Stimulated activated CD8-positive, alpha-beta memory T cell treated with anti-CD3 and anti-CD28 coated beads, Interleukin-7, amount 100 ng/mL, for 1 hour (primary cell): ENCODE results near the gene MARCHF4.

Experiments
- DNase-seq, 2 donors: peaks; one replicate each; pipeline ENCODE4 v3.0.0-alpha.2; 2020; ENCODE audit warnings: low read depth in 2 of 2

MARCHF4 gene

GRCh38 chr2:216350214-216350791 lies 22.0 kb downstream of the MARCHF4 start:
- no peak for DNase-seq

GRCh38 chr2:216349366-216349765 lies 22.9 kb downstream of the MARCHF4 start:
- DNase-seq: no peak

GRCh38 chr2:216348756-216349308 lies 23.5 kb downstream of the MARCHF4 start:
- no peak for DNase-seq

GRCh38 chr2:216346781-216347180 lies 25.5 kb downstream of the MARCHF4 start:
- DNase-seq: no peak

- no peak for DNase-seq
Observed at GRCh38 chr2:216345846-216346245, 26.4 kb downstream of the MARCHF4 start.

GRCh38 chr2:216344950-216345300 lies 27.4 kb downstream of the MARCHF4 start:
- no peak for DNase-seq

- no peak for DNase-seq
Observed at GRCh38 chr2:216344206-216344949, 27.9 kb downstream of the MARCHF4 start.

- DNase-seq: no peak
Observed at GRCh38 chr2:216343221-216343980, 28.9 kb downstream of the MARCHF4 start.

- no peak for DNase-seq
Observed at GRCh38 chr2:216341121-216341520, 31.2 kb downstream of the MARCHF4 start.

GRCh38 chr2:216340280-216340631 lies 32.0 kb downstream of the MARCHF4 start:
- DNase-seq: no peak

GRCh38 chr2:216339456-216340279 lies 32.6 kb downstream of the MARCHF4 start:
- no peak for DNase-seq

- DNase-seq: no peak
Observed at GRCh38 chr2:216335252-216335651, 37.0 kb downstream of the MARCHF4 start.

GRCh38 chr2:216328347-216328746 lies 43.9 kb downstream of the MARCHF4 start:
- DNase-seq: no peak

GRCh38 chr2:216327447-216327935 lies 44.8 kb downstream of the MARCHF4 start:
- no peak for DNase-seq
